GM11168 (cell line): ENCODE results near the gene PFKL.
"Not testable (repeated sequence)": the region's sequence is repeated elsewhere in the genome, so short reads cannot be mapped to it uniquely, and the experiment has no call there.

Experiments used
- in situ Hi-C: fragments of 300-500 bp; cut with MboI; formaldehyde crosslinking; loops from one replicate; pipeline ENCODE4 v1.12.0; 2022; ENCODE audit warnings: low sequenced_read_pairs; ENCODE audit not compliant: unreplicated experiment

PFKL gene

DNA sequence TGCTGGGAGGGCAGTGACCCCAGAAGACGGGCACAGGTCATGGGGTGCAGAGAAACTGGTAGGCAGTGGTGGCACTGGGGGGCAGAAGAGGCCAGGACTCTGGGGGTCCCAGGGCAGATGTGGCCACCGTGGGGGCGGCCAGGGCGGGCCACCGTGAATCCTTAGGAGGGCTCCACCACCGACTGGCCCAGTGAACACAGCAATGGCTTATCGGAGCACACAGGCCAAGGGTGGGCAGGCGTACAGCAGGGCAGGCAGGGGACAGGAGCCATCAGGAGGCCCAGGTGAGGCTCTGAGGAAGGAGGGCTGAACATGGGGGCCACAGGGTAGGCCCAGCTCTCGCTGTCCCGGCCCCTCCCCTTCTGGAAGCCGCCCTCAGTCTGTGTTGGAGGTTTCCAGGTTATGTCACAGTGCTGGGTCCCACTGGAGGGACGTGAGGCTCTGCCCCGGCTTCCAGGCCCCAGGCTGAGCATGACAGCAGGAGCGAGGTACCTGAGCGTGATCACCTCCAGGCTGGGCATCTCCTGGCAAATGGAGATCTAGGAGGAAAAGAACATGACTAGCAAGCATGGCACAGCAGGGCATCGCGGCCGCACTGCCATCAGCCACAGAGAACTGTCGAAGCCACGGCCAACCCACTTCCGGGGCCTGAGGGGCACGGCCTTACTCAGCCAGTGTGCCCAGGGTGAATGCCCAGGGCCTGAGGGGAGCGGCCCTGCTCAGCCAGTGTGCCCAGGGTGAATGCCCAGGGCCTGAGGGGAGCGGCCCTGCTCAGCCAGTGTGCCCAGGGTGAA is 35.6 kb downstream of the PFKL start:
- in situ Hi-C loops: no loop called here

DNA sequence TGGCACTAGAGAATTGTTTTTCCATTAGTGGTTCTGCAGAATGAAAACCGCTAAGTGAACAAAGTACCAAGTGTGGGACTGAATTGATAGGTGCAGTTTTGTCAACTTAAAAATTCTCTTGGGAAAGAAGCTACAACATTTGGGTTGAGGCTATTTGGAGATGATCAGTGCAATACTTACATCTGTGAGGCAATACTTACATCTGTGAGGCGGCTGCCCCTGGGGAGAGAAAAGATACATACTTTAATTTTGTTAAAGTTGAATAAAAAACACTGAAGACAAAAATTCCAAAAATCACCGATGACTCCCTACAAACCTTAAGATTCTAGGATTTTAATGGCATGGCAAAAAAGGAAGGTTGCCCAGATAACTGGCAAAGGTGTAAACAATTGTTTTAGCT is 37.6 kb downstream of the PFKL start:
- in situ Hi-C loops: no loop called here

DNA sequence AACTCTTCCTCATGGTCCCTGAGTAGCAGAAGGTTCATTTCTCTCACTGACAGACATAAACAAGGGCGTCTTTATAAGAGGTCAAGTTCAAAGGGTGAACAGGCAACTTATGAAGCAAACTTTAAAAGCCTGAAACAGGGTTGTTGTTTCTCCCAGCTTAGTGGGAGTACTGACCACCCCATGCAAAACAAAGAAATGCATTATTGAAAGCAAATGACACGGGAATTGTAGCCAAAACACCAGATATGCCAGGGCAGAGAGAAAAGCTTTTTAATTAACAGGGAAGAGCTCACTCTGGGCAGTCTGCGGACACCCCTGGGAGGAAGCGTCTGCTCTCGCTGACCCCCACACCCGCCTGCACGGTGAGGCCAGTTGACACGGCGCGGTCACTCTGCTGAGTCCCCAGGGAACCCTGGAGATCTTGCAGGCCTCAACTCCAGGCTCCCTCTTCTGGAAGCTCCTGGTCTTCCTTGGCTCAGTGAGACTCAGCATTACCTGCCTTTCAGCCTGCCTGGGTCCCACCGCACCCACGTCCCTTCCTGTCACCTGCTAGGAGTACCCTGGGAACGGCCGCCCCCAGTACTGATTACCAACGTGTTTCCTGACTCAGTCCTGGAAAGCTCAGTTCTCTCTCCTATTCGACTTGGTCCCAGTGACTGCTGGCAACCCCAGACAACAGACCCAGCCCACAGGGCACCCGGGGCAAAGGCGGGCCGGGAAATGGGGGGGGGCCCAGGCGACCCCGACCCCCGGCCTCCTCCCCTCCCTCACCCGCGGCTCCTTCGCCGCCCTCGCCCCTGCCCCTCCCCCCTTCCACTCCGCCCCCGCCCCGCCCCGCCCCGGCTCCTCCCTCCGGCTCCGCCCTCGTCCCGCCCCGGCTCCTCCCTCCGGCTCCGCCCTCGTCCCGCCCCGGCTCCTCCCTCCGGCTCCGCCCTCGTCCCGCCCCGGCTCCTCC is 38.4 kb downstream of the PFKL start:
- in situ Hi-C loops: no loop called here

DNA sequence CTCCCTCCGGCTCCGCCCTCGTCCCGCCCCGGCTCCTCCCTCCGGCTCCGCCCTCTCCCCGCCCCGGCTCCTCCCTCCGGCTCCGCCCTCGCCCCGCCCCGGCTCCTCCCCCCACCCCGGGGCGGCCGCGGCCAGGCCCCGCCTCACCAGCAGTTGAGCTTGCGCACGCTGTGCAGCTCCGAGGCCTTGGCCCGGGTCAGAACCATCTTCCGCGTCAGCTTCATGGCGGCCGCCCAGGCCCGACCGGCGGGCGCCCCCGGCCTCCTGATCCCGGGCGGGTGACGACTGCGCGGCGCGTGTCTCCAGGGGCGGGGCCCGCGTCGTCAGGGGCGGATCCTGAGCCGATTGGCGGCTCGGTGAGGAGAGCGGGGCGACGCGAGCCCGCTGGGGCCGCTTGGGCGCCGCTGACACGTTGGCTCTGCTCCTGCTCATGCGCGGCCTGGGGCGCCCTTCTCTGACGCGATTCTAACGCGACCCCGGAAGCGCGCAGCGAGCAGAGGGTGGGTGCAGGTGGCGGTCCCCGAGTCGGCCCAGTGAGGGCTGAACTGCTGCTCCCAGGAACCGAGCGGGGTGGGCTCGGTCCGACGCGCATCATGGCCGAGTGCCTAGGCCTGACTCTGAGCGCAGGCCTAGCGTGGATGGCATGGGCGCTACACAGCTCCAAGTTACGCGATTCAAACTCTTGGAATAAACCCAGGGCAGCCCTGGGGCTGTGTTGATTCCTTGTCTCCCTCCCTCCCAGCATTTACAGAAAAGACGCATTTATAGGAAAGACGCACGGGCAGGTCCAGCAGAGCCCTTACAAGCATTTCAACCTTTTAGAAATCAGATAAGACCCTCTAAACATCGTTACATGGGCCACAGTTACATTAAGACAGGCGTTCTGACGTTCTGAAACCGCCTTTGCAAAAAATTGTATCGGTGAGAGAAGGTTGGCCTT is 39.4 kb downstream of the PFKL start, which contains the start of gene CFAP410:
TSS of gene CFAP410 (minus strand) at position 420 of the 940 bp plus-strand sequence. CDS start at position 224, 196 bp downstream.
- in situ Hi-C loops: no loop called here

DNA sequence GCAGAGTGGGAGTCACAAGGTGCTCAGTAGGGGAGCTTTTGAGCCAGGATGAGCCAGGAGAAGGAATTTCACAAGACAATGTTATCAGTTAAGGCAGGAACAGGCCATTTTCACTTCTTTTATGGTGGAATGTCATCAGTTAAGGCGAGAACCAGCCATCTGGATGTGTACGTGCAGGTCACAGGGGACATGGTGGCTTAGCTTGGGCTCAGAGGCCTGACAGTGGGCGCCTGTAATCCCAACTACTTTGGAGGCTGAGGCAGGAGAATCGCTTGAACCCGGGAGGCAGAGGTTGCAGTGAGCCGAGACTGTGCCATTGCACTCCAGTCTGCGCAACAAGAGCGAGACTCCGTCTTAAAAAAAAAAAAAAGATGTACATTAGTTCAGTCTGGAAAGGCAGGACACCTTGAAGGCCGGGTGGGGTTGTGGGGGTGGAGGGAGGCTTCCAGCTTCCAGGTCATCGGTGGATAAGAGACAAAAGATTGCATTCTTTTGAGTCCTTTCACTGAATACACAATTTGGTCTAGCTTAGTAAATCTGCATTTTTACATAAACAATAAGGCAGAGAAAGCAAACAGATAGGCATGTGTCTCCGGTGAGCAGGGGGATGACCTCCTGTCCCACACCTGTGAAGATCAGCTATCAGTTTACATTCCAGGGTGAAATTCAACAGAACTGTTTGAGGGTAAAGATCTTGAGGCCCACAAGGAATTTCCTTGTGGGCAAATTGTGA is 42.0 kb downstream of the PFKL start:
- in situ Hi-C loops: not testable (repeated sequence)

DNA sequence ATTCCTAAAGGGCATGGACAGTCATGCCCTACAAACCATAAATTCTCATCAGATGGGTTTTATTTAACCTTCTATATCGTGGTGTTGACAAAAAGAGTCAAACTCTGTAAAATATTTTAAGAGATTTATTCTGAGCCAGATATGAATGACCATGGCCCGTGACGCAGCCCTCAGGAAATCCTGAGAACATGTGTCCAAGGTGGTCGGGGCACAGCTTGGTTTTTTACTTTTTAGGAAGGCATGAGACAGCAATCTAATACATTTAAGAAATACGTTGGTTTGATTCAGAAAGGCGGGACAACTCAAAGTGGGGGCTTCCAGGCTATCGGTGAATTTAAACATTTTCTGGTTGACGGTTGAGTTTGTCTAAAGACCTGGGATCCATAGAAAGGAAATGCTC is 43.1 kb downstream of the PFKL start:
- in situ Hi-C loops: not testable (repeated sequence)

DNA sequence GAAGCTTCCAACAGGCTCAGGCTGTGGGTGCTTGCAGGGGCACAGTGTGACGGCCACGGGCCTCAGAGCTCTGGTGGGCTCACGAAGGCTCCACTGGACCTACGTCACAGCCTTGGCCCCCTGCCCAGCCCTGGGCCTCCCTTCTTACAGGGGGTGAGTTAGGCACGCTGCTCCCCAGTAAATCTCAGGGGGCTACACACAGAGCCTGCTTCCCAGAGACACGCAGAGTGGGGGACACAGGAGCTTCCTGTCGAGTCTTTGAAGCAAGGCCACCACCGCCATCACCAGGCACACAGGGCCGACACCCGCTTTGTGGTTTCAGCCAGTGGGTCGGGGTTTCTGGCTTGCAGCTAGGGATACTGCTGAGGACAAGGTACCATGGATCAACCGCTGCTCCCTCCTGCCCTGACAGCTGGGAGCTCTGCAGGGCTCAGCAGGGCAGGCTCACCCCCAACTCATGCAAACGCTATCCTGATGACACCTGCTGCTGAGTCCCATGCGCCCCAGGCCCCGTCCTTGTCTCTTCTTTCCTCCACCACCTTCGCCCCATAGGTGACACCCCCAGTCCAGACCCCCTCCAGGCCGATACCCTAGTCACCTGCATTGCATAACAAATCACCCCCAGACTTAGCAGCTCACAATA is 44.8 kb downstream of the PFKL start:
- in situ Hi-C loops: no loop called here

DNA sequence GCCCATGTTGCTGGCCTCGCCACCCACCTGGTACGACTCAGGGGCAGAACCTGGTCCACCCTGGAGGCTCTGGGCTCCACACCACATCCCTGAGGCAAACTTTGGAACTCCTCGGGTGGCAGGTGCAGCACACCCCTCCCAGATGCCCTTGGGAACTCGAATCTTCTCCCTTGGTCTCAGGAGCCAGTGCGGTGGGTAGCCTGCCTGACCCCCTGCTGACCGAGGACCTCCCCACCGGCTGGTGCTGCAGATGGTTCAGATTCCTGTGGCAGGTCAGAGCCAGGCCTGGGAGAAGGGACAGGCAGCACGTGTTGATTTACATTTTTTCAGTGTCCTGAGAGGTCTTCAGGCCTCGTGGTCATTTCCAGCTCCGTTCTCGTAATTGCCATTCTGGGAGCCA is 45.6 kb downstream of the PFKL start:
- in situ Hi-C loops: no loop called here

DNA sequence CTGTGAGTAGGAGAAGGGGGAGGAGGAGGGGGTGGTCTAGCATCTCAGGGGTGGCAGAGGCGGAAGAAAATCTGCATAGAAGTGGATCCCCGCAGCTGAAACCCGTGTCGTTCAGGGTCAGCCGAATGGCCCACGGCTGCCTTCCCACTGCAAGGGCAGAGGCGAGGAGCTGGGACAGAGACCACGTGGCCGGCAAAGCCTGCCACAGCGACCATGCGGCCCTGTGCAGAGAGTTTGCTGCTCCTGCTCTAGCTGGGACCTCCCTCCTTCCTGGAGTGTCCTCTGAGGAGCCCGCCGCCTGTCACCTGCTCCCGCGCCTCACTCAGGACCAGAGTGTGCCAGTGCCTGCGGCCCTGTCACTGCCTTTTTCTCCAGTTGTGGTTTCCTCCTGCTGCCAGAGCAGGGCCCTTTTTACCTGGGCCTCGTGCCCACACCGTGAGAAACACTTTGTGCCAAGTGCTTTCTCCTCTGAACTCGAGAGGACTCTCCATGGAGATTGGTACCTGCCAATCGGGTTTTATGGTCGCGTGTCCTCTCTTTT is 48.1 kb downstream of the PFKL start:
- in situ Hi-C loops: no loop called here

DNA sequence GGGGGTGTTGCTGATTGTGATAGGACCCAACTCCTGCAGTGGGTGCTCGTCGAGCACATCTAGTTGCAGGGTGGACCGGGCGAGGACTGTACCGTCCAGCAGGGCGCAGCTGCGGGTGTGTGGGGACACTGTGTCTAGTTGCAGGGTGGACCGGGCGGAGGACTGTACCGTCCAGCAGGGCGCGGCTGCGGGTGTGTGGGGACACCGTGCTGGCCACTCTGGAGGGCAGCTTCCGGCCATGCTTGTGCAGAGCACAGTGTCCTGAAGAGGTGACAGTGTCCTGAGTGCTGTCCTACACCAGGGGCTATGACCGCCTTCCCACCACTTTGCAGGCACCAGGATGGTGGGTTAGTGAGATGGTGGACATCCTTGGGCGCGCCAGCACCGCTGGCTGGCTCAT is 49.0 kb downstream of the PFKL start:
- in situ Hi-C loops: no loop called here

DNA sequence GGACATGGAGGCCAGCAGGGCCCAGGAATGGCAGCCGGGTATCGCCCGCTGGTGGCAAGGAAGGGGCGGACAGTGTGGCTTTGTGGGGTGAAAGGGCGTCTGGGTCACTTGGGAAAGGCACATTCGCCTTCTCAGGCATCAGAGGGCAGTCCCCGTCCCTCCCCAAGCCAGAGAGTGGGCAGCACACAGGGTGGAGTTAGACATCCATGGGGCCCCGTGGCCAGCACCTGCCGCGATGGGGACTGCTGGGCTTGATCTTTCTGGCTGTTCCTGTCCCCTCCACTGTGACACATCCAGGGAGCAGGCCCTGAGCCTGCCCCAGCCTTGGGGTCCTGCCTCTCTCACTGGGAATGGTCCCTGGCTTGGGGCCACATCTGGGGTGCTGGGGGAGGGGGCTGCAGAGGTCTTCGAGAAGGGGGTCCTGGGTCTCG is 49.6 kb downstream of the PFKL start:
- in situ Hi-C loops: no loop called here

DNA sequence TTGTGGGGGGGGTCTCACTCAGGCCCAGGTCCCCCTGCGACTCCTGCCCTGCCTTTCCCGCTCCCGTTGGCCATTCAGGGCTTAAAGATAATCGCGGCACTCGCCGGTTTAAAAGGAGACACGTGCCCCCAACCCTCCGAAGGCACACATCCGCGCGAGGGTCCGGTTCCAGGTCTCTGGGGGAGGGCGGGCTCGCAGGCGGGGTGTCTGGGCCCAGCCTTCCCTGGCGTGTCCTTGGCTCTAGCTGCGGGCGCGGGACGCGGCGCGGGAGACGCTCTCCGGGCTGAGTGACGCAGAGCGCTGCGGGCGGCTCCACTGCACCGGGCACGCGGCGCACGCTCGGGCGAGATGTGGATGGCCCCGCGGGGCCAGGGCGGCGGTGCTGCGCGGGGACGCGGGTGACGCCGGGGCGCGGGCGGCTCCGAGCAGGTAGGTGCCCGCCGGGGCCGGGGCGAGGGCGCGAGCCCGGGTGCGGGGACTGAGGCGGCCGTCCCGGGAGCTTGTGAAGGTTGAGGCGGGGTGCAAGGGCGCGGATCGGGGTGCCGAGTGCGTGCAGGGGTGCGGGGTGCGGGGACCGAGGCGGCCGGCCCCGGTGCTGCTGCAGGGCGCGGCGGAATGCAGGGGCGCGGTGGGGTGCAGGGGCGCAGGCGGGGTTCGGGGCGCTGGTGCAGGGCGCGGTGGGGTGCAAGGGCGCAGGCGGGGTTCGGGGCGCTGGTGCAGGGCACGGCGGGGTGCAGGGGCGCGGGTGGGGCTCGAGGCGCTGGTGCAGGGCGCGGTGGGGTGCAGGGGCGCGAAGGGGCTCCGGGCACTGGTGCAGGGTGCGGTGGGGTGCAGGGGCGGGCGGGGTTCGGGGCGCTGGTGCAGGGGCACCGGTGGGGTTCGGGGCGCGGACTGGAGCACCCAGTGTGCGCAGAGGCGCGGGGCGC is 50.3 kb downstream of the PFKL start:
- in situ Hi-C loops: no loop called here

DNA sequence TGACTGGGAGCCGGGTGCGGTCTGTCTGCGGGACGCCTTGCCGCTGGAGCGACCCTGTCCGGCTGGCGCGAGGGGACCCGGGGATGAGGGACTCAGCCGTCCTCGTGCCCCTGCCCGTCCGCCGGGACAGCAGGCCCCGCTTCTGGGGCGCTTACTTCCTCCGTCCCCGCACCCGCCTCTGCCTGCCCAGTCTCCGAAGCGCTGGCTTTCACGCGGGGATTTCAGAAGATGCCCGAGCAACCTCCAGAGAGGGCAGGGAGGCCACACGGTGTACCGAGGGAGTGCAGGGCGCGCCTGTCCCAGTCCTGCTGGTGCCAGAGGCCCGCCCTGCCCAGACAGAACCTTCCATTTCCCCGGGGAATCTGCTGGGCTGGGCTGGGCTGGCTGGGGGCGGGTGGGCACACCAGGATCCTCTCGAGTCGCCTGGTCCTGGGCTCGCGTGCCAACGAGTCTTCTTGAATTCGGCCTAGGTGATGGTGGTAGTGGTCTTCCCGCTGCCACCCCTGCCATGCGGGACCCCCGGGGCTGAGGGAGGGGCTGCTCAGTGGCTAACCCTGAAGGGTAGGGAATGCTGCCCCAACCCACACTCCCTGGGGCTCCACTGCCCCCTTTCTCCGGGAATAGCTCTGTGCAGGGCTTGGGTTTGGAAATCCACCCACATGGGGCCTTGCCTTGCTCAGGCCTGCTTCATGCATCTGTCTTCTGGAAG is 51.1 kb downstream of the PFKL start:
- in situ Hi-C loops: no loop called here

DNA sequence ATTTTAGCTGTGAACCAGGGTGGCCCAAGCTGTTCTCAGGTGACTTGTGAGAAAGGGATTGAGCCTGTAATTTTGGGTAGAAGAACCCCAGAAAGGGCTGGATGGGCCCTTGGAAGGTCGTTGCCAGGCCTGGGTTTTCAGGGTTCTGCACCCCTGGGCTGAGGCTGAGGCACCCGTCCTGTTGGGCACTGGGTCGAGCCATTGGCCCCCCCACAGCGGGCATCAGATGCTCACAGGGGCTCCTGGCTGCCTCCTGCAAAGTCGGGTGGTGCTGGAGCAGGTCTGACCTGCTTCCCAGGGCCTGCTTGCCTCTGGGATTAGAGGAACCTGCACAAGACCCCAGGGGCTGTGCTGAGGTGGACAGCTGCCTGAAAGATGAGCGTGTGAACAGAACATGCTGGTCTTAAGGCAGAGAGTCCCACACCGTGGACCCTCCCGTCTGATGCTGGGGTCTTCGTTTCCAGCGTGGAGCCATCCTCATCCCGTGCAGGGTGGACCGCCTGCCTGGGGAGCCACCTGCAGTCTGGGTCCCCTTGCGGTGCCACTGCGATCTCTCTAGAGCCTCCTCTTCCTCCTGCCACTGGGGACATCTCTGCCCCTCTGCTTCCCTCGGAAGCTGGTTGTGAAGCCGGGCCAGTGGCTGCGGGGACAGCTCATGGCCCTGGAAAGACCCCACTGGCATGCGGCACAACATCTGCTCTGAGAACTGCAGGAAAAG is 51.8 kb downstream of the PFKL start:
- in situ Hi-C loops: no loop called here

DNA sequence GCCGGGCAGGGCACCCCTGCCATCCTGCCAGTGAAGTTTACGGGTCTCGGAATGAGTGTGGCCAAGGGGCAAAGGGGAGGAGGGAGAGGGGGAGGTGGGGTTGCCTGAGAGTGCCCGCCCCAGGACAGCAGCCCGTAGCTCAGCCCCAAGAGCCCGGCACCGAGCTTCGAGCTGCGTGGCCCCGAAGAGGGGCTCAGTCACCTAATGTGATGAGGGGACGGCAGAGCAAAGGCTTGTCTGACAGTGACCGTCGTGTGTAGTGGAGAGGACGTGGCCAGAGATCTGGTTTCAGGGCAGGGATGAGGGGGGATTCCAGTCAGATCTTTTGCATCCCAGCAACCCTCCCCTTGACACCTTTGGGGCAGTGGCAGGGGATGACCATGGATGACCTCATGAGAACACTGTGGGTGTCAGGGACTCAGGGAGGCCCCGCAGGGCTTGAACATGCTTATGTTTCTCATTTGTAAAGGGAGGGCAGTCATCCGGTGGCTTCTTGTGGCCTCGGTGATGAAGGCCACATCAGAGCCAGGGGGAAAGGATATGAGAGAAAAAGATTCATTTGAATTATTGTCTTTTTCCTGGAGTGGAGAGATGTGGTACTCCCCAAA is 52.5 kb downstream of the PFKL start:
- in situ Hi-C loops: no loop called here
